PC-9 (cell line): ENCODE measurements around the gene CCDC106. TPM values are rescaled to one million over a fixed set of nuclear protein-coding genes. Genes with fewer than 3 reads are reported as not detected.
A peak's percentile ranks its signal among the peaks of the same experiment; 100 is the strongest.

Experiments used
- BruUV-seq: library from RNA; stranded (reverse); fragments of 400-500 nt; replicated peaks from 2 replicates; lab custom pipeline; 2021; lab: Mats Ljungman, UMichigan
- CTCF ChIA-PET: fragments of 300-600 bp; sonication (Branson Sonifier 250); formaldehyde crosslinking; loops from one replicate; lab custom pipeline; 2022; ENCODE audit warnings: antibody characterized with exemption; lab: Charles Lee
- POLR2A ChIA-PET: fragments of 300-600 bp; sonication (Branson Sonifier 250); formaldehyde crosslinking; loops from one replicate; lab custom pipeline; 2022; ENCODE audit warnings: antibody characterized with exemption; ENCODE audit not compliant: unreplicated experiment; lab: Charles Lee
- DNase-seq, 2 experiments: peaks; one replicate each; pipeline versions ENCODE4 v3.0.0 to v3.0.0-alpha.2; 2015 to 2022; ENCODE audit warnings: mixed read lengths in 1 of 2
- H2AFZ ChIP-seq: fragments of 200-600 bp; sonication (generic); 2 replicates; pipeline ENCODE4 v1.8.1; 2017; ENCODE audit warnings: antibody characterized with exemption
- H3F3A ChIP-seq: fragments of 200-600 bp; sonication (generic); 2 replicates; pipeline ENCODE4 v1.8.1; 2017; ENCODE audit warnings: antibody characterized with exemption, mild to moderate bottlenecking, low read depth; ENCODE audit not compliant: insufficient read depth
- H3K27ac ChIP-seq: fragments of 200-600 bp; sonication (generic); 2 replicates; pipeline ENCODE4 v1.6.1; 2016; ENCODE audit warnings: mixed run types
- H3K27me3 ChIP-seq: fragments of 200-600 bp; sonication (generic); 2 replicates; pipeline ENCODE4 v1.6.1; 2016; ENCODE audit warnings: low read depth, mixed run types; ENCODE audit not compliant: insufficient read depth
- H3K36me3 ChIP-seq: fragments of 200-600 bp; sonication (generic); 2 replicates; pipeline ENCODE4 v1.6.1; 2016; ENCODE audit warnings: low read depth, mixed run types
- H3K4me1 ChIP-seq: fragments of 200-600 bp; sonication (generic); replicated peaks from 2 replicates; pipeline ENCODE4 v1.6.1; 2016; ENCODE audit warnings: mixed run types; ENCODE audit not compliant: insufficient read depth
- H3K4me2 ChIP-seq: fragments of 200-600 bp; sonication (generic); 2 replicates; pipeline ENCODE4 v1.6.1; 2017; ENCODE audit warnings: mixed run types
- H3K4me3 ChIP-seq: fragments of 200-600 bp; sonication (generic); 2 replicates; pipeline ENCODE4 v1.6.1; 2016; ENCODE audit warnings: mixed run types
- H3K79me2 ChIP-seq: fragments of 200-600 bp; sonication (generic); 2 replicates; pipeline ENCODE4 v1.6.1; 2017; ENCODE audit warnings: low read depth, mixed run types
- H3K9me2 ChIP-seq: fragments of 200-600 bp; sonication (generic); 2 replicates; pipeline ENCODE4 v1.8.1; 2017; ENCODE audit warnings: mild to moderate bottlenecking; ENCODE audit not compliant: insufficient read depth
- H3K9me3 ChIP-seq: fragments of 200-600 bp; sonication (generic); 2 replicates; pipeline ENCODE4 v1.8.1; 2016; ENCODE audit warnings: low read depth; ENCODE audit not compliant: insufficient read depth
- H4K20me1 ChIP-seq: fragments of 200-600 bp; sonication (generic); 2 replicates; pipeline ENCODE4 v1.8.1; 2017; ENCODE audit not compliant: insufficient read depth
- EZH2 ChIP-seq: fragments of 200-600 bp; sonication (generic); IDR thresholded peaks from 2 replicates; pipeline ENCODE4 v1.8.0; 2017; ENCODE audit warnings: antibody characterized with exemption, low read depth
- intact Hi-C: fragments of 100-400 bp; cut with micrococcal nuclease; formaldehyde crosslinking; loops from one replicate; pipeline ENCODE4 v1.10.0; 2022; ENCODE audit not compliant: unreplicated experiment
- total RNA-seq: library from RNA; stranded (reverse); gene quantifications from 2 replicates; pipeline ENCODE4 v1.2.3, GENCODE V29; 2021
- TF ChIP-seq, protein P1 (sequence below): fragments of 200-600 bp; sonication (generic); conservative IDR thresholded peaks from 2 replicates; pipeline ENCODE4 v1.6.1; 2017; ENCODE audit warnings: mixed run types, antibody characterized with exemption, mild to moderate bottlenecking, moderate library complexity

CCDC106 gene
- total RNA-seq, 1 experiment from 2014 or later: 3.2 TPM

DNA sequence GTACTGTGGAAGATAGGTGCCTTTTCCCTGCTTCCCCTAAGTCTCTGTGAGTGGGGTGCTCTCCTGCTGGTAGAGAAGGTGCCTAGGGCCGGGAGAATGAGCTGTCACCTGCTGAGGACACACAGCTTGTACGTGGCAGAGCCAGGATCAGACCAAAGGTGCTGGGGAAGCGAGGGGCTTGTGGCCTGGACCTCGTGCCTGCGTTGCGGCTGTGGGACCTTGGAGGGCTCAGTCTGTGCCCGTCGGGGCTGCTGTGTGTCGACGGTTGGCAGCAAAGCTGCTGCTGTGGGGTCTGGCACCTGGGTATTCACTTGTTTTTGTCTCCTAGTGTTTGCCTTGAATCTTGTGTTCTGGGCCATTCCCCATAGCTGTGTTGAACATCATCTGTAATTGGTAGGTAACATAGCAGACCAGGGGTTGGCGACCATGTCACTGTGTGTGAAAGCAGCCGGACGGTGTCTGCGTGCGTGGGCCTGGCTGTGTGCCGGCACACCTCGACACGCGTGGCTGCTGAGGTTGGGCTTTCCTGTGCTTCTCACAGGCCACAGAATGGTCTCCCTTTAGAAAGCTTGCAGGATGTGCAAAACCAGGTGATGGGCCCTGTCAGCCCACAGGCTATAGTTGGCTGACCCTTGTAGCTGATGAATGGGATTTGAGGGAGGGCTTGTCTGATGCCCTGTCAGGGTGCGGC, 16.0 kb downstream of the CCDC106 start:
- H3K4me3 ChIP-seq: no peak overlapping the region
- intact Hi-C loops: no loop called here
- H3K4me2 ChIP-seq: no peak overlapping the region
- H3K27me3 ChIP-seq: no peaks in the 10 kb centered on the region
- H2AFZ ChIP-seq: no peak overlapping the region
- no TSS peak for BruUV-seq
- no peak for DNase-seq
- peaks cover 30% of the 10 kb centered on the region for H3K4me1 ChIP-seq
- peaks cover 95% of the 10 kb centered on the region for H4K20me1 ChIP-seq
- peaks cover 56% of the 10 kb centered on the region for H3K36me3 ChIP-seq
- POLR2A ChIA-PET: no interaction called here
- no peak for TF ChIP-seq EZH2
- TF ChIP-seq, protein P1, sequence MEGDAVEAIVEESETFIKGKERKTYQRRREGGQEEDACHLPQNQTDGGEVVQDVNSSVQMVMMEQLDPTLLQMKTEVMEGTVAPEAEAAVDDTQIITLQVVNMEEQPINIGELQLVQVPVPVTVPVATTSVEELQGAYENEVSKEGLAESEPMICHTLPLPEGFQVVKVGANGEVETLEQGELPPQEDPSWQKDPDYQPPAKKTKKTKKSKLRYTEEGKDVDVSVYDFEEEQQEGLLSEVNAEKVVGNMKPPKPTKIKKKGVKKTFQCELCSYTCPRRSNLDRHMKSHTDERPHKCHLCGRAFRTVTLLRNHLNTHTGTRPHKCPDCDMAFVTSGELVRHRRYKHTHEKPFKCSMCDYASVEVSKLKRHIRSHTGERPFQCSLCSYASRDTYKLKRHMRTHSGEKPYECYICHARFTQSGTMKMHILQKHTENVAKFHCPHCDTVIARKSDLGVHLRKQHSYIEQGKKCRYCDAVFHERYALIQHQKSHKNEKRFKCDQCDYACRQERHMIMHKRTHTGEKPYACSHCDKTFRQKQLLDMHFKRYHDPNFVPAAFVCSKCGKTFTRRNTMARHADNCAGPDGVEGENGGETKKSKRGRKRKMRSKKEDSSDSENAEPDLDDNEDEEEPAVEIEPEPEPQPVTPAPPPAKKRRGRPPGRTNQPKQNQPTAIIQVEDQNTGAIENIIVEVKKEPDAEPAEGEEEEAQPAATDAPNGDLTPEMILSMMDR: no peak
- peaks cover 98% of the 10 kb centered on the region for H3K79me2 ChIP-seq
- no peak overlapping the region for H3K27ac ChIP-seq
- H3F3A ChIP-seq: peaks cover 69% of the 10 kb centered on the region
- CTCF ChIA-PET: interaction anchor here (0.6 kb wide), 1 partner anchor 81 kb away, joined by 4 read pairs; no protein-coding TSS in a partner anchor
- no peaks in the 10 kb centered on the region for H3K9me3 ChIP-seq
- H3K9me2 ChIP-seq: no peaks in the 10 kb centered on the region

DNA sequence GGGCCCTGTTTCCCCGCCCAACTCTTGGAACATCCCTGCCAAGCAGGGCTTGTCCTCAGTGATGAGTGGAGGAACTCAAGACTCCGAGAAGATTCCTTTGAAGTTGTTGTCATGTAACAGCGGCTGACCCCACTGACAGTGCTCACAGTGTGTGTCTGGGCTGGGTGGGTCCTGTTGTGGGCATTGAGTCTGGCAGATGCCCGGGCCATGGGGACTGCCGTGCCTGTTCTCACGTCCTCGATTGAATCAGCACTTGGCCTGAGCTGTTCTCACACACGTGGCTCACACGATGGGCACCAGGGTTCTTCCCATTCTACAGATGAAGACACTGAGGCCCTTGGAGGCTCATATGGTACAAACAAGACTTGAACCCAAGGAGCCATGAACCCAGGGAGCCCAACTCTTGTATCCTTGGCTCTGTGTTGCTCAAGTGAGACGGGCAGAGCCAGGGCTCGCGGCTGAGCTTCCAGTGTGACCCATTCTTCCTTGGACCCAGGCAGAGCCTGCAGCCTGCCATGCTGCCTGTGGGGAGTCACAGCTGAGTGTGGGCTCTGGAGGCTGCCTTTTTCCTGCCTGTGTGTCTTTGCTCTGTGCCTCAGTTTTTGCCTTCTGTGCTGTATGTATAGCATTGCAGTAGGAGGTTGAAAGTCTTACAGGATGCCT, 18.5 kb downstream of the CCDC106 start:
- peaks cover 89% of the 10 kb centered on the region for H3F3A ChIP-seq
- H3K9me2 ChIP-seq: no peaks in the 10 kb centered on the region
- DNase-seq: no peak
- intact Hi-C loops: no loop called here
- peaks cover 48% of the 10 kb centered on the region for H3K4me1 ChIP-seq
- peaks cover 98% of the 10 kb centered on the region for H3K79me2 ChIP-seq
- H3K27me3 ChIP-seq: no peaks in the 10 kb centered on the region
- H3K27ac ChIP-seq: peak overlapping the region; percentile 33; the same call in 1 of the 2 replicates
- peaks cover 58% of the 10 kb centered on the region for H3K36me3 ChIP-seq
- no peak overlapping the region for H3K4me3 ChIP-seq
- H3K4me2 ChIP-seq: no peak overlapping the region; the same call in 1 of the 2 replicates
- no peaks in the 10 kb centered on the region for H3K9me3 ChIP-seq
- POLR2A ChIA-PET: interaction anchor here (0.6 kb wide), 2 partner anchors 454 to 1675 kb away, joined by 5 read pairs; partner anchors contain the start of gene CACNG6
- no peak overlapping the region for H2AFZ ChIP-seq
- TF ChIP-seq, protein P1: no peak
- TF ChIP-seq EZH2: no peak
- no TSS peak for BruUV-seq
- CTCF ChIA-PET: no interaction called here
- peaks cover 93% of the 10 kb centered on the region for H4K20me1 ChIP-seq

- Histone ChIP-seq H3K79me2 (peaks cover 98% of the 10 kb centered on the region), H3K27ac (peak overlapping the region; percentile 33), H3K9me3 (no peaks in the 10 kb centered on the region), H3F3A (peaks cover 89% of the 10 kb centered on the region), H3K36me3 (peaks cover 53% of the 10 kb centered on the region), H3K4me3 (no peak overlapping the region), H4K20me1 (peaks cover 93% of the 10 kb centered on the region), H3K4me1 (peaks cover 49% of the 10 kb centered on the region), H3K27me3 (no peaks in the 10 kb centered on the region), H3K9me2 (no peaks in the 10 kb centered on the region), H2AFZ (no peak overlapping the region), H3K4me2 (peak overlapping the region; percentile 51)
- ChIA-PET CTCF (interaction anchor here (0.6 kb wide), 1 partner anchor 9 kb away, joined by 5 read pairs; no protein-coding TSS in a partner anchor), POLR2A (interaction anchor here (0.6 kb wide), 2 partner anchors 454 to 1676 kb away, joined by 5 read pairs; partner anchors contain the start of gene CACNG6)
- DNase-seq: no peak
- intact Hi-C loops: no loop called here
- TF ChIP-seq EZH2: no peak
- TF ChIP-seq, protein P1: no peak
- BruUV-seq: no TSS peak
Measured at GRCh38 chr19:55667006-55667381, 19.0 kb downstream of the CCDC106 start.
